Measurements from ENCODE around the gene PMVK. TPM values are rescaled to one million over a fixed set of nuclear protein-coding genes. Genes with fewer than 3 reads are reported as not detected.

Gene PMVK
- polyA plus RNA-seq, 3 donors, result 17.2 to 43.2 (median 41.9) TPM

DNA sequence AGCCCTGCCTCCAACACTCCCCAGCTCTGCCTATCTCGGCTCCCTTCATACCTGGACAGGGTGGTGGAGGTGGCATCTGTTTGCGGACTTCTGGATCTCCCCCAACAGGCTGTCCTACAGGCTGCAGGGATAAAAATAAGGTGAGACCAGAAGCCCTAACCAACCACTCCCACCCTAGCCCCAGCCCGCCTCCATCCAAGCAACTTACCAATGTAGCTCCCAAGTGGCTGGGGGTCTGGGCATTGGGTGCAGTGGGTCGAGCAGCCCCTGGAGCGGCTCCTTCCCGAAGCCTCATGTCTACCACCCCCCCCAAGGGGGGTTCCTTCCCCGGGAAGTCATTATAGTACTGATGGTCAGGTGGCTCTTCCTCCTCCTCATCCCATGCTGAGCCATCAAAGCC lies 29.6 kb upstream of the PMVK start:
- H3K27ac Mint-ChIP-seq, result no peak overlapping the region
- Histone ChIP-seq H3K4me1 (ENCODE audit: control insufficient read depth in 1 of 2, insufficient read depth in 2 of 2, low read length in 2 of 2) (peaks cover 22 to 32% of the 10 kb centered on the region in 2 donors), H3K4me2 (replicated peaks; ENCODE audit: extremely low read depth, low read length, poor library complexity, severe bottlenecking) (no peak overlapping the region), H2AFZ (ENCODE audit: insufficient read depth, low read depth, low read length, poor library complexity, severe bottlenecking) (no peak overlapping the region), H3K36me3 (replicated peaks in 1 of 2; ENCODE audit: control insufficient read depth in 1 of 2, insufficient read depth in 2 of 2, low read length in 2 of 2) (peaks cover 61 to 73% of the 10 kb centered on the region in 2 donors), H3K27ac (ENCODE audit: low read depth in 1 of 2, low read length in 2 of 2) (no peak overlapping the region), H3K9me3 (replicated peaks in 1 of 2; ENCODE audit: control insufficient read depth in 1 of 2, insufficient read depth in 1 of 2, low read length in 2 of 2) (no peaks in the 10 kb centered on the region), H3K9ac (ENCODE audit: insufficient read depth, low read length, poor library complexity, severe bottlenecking) (no peak overlapping the region), H4K20me1 (ENCODE audit: insufficient read depth, low read length) (peaks cover 70% of the 10 kb centered on the region), H3K27me3 (ENCODE audit: control insufficient read depth in 2 of 2, insufficient read depth in 2 of 2, low read length in 2 of 2) (no peaks in the 10 kb centered on the region), H3K4me3 (replicated peaks in 1 of 3; ENCODE audit: low read depth in 2 of 3, low read length in 3 of 3) (no peak overlapping the region), H3K79me2 (ENCODE audit: insufficient read depth, low read length) (peaks cover 48% of the 10 kb centered on the region)
- H3K4me3 Mint-ChIP-seq, result no peak overlapping the region
- H3K27me3 Mint-ChIP-seq (ENCODE audit: low read depth in 3 of 3), result peaks cover 0 to 4% (median 0%) of the 10 kb centered on the region in 3 donors
- no CpG with 5 or more reads among the region's 7 CpGs for WGBS (ENCODE audit: insufficient coverage)
- H3K4me1 Mint-ChIP-seq, result peaks cover 27% of the 10 kb centered on the region
- no peaks in the 10 kb centered on the region for H3K9me3 Mint-ChIP-seq
- TF ChIP-seq, protein P1, sequence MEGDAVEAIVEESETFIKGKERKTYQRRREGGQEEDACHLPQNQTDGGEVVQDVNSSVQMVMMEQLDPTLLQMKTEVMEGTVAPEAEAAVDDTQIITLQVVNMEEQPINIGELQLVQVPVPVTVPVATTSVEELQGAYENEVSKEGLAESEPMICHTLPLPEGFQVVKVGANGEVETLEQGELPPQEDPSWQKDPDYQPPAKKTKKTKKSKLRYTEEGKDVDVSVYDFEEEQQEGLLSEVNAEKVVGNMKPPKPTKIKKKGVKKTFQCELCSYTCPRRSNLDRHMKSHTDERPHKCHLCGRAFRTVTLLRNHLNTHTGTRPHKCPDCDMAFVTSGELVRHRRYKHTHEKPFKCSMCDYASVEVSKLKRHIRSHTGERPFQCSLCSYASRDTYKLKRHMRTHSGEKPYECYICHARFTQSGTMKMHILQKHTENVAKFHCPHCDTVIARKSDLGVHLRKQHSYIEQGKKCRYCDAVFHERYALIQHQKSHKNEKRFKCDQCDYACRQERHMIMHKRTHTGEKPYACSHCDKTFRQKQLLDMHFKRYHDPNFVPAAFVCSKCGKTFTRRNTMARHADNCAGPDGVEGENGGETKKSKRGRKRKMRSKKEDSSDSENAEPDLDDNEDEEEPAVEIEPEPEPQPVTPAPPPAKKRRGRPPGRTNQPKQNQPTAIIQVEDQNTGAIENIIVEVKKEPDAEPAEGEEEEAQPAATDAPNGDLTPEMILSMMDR (IDR thresholded peaks at IDR 0.05), result no peak
- intact Hi-C loops (cut with micrococcal nuclease), result no loop called here
- no peak for DNase-seq
- peaks cover 59 to 69% of the 10 kb centered on the region in 2 donors for H3K36me3 Mint-ChIP-seq

DNA sequence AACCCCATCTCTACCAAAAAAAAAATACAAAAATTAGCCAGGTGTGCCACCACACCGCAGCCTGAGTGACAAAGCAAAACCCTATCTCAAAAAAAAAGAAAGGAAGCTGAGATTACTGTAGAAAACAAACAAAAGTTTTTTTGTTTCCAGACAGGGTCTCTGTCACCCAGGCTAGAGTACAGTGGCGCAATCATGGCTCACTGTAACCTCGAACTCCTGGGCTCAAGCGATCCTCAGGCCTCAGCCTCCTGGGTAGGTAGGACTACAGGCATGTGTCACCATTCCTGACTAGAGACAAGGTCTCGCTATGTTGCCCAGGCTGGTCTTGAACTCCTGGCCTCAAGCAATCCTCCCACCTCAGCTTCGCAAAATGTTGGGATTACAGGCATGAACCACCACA lies 27.8 kb upstream of the PMVK start:
- peaks cover 0 to 4% (median 0%) of the 10 kb centered on the region in 3 donors for H3K27me3 Mint-ChIP-seq (ENCODE audit: low read depth in 3 of 3)
- no peak overlapping the region for H3K4me3 Mint-ChIP-seq
- Histone ChIP-seq H3K27me3 (ENCODE audit: control insufficient read depth in 2 of 2, insufficient read depth in 2 of 2, low read length in 2 of 2) (no peaks in the 10 kb centered on the region), H3K4me1 (ENCODE audit: control insufficient read depth in 1 of 2, insufficient read depth in 2 of 2, low read length in 2 of 2) (peaks cover 17 to 30% of the 10 kb centered on the region in 2 donors), H3K9me3 (replicated peaks in 1 of 2; ENCODE audit: control insufficient read depth in 1 of 2, insufficient read depth in 1 of 2, low read length in 2 of 2) (no peaks in the 10 kb centered on the region), H3K4me3 (replicated peaks in 1 of 3; ENCODE audit: low read depth in 2 of 3, low read length in 3 of 3) (no peak overlapping the region), H3K36me3 (replicated peaks in 1 of 2; ENCODE audit: control insufficient read depth in 1 of 2, insufficient read depth in 2 of 2, low read length in 2 of 2) (peaks cover 65 to 69% of the 10 kb centered on the region in 2 donors), H3K79me2 (ENCODE audit: insufficient read depth, low read length) (peaks cover 46% of the 10 kb centered on the region), H4K20me1 (ENCODE audit: insufficient read depth, low read length) (peaks cover 66% of the 10 kb centered on the region), H3K27ac (ENCODE audit: low read depth in 1 of 2, low read length in 2 of 2) (no peak overlapping the region), H3K4me2 (replicated peaks; ENCODE audit: extremely low read depth, low read length, poor library complexity, severe bottlenecking) (no peak overlapping the region), H3K9ac (ENCODE audit: insufficient read depth, low read length, poor library complexity, severe bottlenecking) (no peak overlapping the region), H2AFZ (ENCODE audit: insufficient read depth, low read depth, low read length, poor library complexity, severe bottlenecking) (no peak overlapping the region)
- H3K27ac Mint-ChIP-seq, result peak overlapping the region in 1 of 7 donors; percentile 46
- WGBS (ENCODE audit: insufficient coverage), result 67% methylated on average over 3 of the region's 6 CpGs
- TF ChIP-seq, protein P1 (IDR thresholded peaks at IDR 0.05), result no peak
- peaks cover 24% of the 10 kb centered on the region for H3K4me1 Mint-ChIP-seq
- H3K36me3 Mint-ChIP-seq, result peaks cover 59 to 68% of the 10 kb centered on the region in 2 donors
- DNase-seq, result no peak
- no peaks in the 10 kb centered on the region for H3K9me3 Mint-ChIP-seq
- intact Hi-C loops (cut with micrococcal nuclease), result loop anchor here (5.0 kb wide), 2 partner anchors 38 to 53 kb away; partner anchors contain the start of gene ZBTB7B (in 2 of the 2)
